Right ventricle myocardium superior (tissue), 1 donor: ENCODE measurements around the gene SCRG1. TPM values are rescaled to one million over a fixed set of nuclear protein-coding genes. Genes with fewer than 3 reads are reported as not detected.

Experiments used
- ATAC-seq: fragments of 200-7000 bp; cut with Tn5 transposase; one replicate; pipeline ENCODE4 v1.9.1; 2020; ENCODE audit warnings: mild to moderate bottlenecking; ENCODE audit not compliant: poor library complexity
- DNase-seq: peaks from one replicate; pipeline ENCODE4 v3.0.0-alpha.2; 2020
- intact Hi-C: fragments of 100-400 bp; cut with DNase I; formaldehyde crosslinking; loops from one replicate; pipeline ENCODE4 v1.11.2; 2022
- total RNA-seq: library from RNA; stranded (reverse); fragmentation: NEBNext Ultra II Directional; extraction: Animal tissue kit (Norgen Biotek cat#: 25700); gene quantifications from one replicate; pipeline ENCODE4 v1.2.1, GENCODE V29; 2021
- donor health status: DM: no; HTN: yes; CAD: no; lungs with severe emphysema.

Gene SCRG1
- total RNA-seq, 1 donor from 2014 or later = 0.08 TPM

- ATAC-seq = peak; percentile 95
- peak; percentile 99 for DNase-seq
- intact Hi-C loops = loop anchor here (5.0 kb wide), 1 partner anchor 38 kb away; the partner anchor contains the start of gene HMGB2
Measured at GRCh38 chr4:173370477-173371291, 28.2 kb downstream of the SCRG1 start, which contains the start of gene SAP30. TSS of gene SAP30 (plus strand) at chr4:173370954. CDS start at chr4:173371183, 229 bp downstream.

GRCh38 chr4:173370130-173370476, 28.8 kb downstream of the SCRG1 start:
- intact Hi-C loops = loop anchor here (5.0 kb wide), 1 partner anchor 38 kb away; the partner anchor contains the start of gene HMGB2
- DNase-seq (peak; percentile 79), ATAC-seq (peak; percentile 11)

- DNase-seq (no peak), ATAC-seq (no peak)
- intact Hi-C loops = no loop called here
Measured at GRCh38 chr4:173367946-173368345, 31.0 kb downstream of the SCRG1 start.

- DNase-seq = no peak
- intact Hi-C loops = no loop called here
- ATAC-seq = no peak
Measured at GRCh38 chr4:173367285-173367684, 31.6 kb downstream of the SCRG1 start.

- intact Hi-C loops = no loop called here
- DNase-seq (no peak), ATAC-seq (no peak)
Measured at GRCh38 chr4:173365359-173365996, 33.4 kb downstream of the SCRG1 start.

GRCh38 chr4:173362666-173363065, 36.2 kb downstream of the SCRG1 start:
- no peak for ATAC-seq
- no peak for DNase-seq
- intact Hi-C loops = no loop called here

- intact Hi-C loops = no loop called here
- ATAC-seq = no peak
- no peak for DNase-seq
Measured at GRCh38 chr4:173360587-173361221, 38.2 kb downstream of the SCRG1 start.

- no peak for ATAC-seq
- intact Hi-C loops = no loop called here
Measured at GRCh38 chr4:173357939-173358338, 41.0 kb downstream of the SCRG1 start.

GRCh38 chr4:173347467-173347866, 51.4 kb downstream of the SCRG1 start:
- intact Hi-C loops = no loop called here
- no peak for ATAC-seq

More at GRCh38 chr4:173357939-173358338, 41.0 kb downstream of the SCRG1 start:
- no peak for DNase-seq

GRCh38 chr4:173346074-173346473, 52.8 kb downstream of the SCRG1 start:
- intact Hi-C loops = no loop called here
- ATAC-seq = no peak

More at GRCh38 chr4:173347467-173347866, 51.4 kb downstream of the SCRG1 start:
- DNase-seq = no peak

GRCh38 chr4:173345648-173346047, 53.3 kb downstream of the SCRG1 start:
- intact Hi-C loops = no loop called here
- no peak for ATAC-seq
- no peak for DNase-seq

More at GRCh38 chr4:173346074-173346473, 52.8 kb downstream of the SCRG1 start:
- no peak for DNase-seq

GRCh38 chr4:173343832-173344397, 55.0 kb downstream of the SCRG1 start:
- DNase-seq = no peak
- no peak for ATAC-seq
- intact Hi-C loops = no loop called here

- DNase-seq (no peak), ATAC-seq (no peak)
- intact Hi-C loops = no loop called here
Measured at GRCh38 chr4:173337463-173337862, 61.5 kb downstream of the SCRG1 start.

- ATAC-seq (peak; percentile 67), DNase-seq (peak; percentile 73)
- intact Hi-C loops = loop anchor here (5.0 kb wide), 1 partner anchor 37 kb away; the partner anchor contains the start of gene SAP30
Measured at GRCh38 chr4:173334891-173335752, 63.8 kb downstream of the SCRG1 start.
